Activated naive CD4-positive, alpha-beta T cell treated with anti-CD3 and anti-CD28 coated beads, Interleukin-2, amount 10 ng/mL, durations not matched to agents 7 days and 5 days (primary cell): ENCODE measurements around the gene FHIT.

Source experiments
- CTCF ChIA-PET: fragments of 350-600 bp; sonication (Branson Sonifier 250); formaldehyde crosslinking; loops from one replicate; lab custom pipeline; 2021; ENCODE audit warnings: antibody characterized with exemption; lab: Charles Lee
- DNase-seq: peaks from one replicate; pipeline ENCODE4 v3.0.0-alpha.2; 2020
- H3K27ac Mint-ChIP-seq: one replicate; pipeline ENCODE4 v1.8.0; 2021; ENCODE audit warnings: mild to moderate bottlenecking, moderate library complexity, mixed read lengths
- H3K27me3 Mint-ChIP-seq: one replicate; pipeline ENCODE4 v1.8.0; 2021; ENCODE audit warnings: mild to moderate bottlenecking, mixed read lengths
- H3K36me3 Mint-ChIP-seq: one replicate; pipeline ENCODE4 v1.8.0; 2021; ENCODE audit warnings: mixed read lengths
- H3K4me1 Mint-ChIP-seq: one replicate; pipeline ENCODE4 v1.8.0; 2021; ENCODE audit warnings: mixed read lengths
- H3K4me3 Mint-ChIP-seq: one replicate; pipeline ENCODE4 v1.8.0; 2021; ENCODE audit warnings: mild to moderate bottlenecking, moderate library complexity, mixed read lengths
- H3K9me3 Mint-ChIP-seq: one replicate; pipeline ENCODE4 v1.8.0; 2021; ENCODE audit warnings: mixed read lengths

Gene FHIT

GRCh38 chr3:60289341-60290121 lies 961.7 kb downstream of the FHIT start:
- DNase-seq = no peak
- Mint-ChIP-seq H3K27me3 (no peaks in the 10 kb centered on the region), H3K36me3 (peaks cover 3% of the 10 kb centered on the region), H3K27ac (no peak overlapping the region), H3K4me1 (peaks cover 7% of the 10 kb centered on the region), H3K9me3 (peaks cover 2% of the 10 kb centered on the region), H3K4me3 (no peak overlapping the region)
- CTCF ChIA-PET = interaction anchor here (0.8 kb wide), 1 partner anchor 17 kb away, joined by 3 read pairs; no protein-coding TSS in a partner anchor

GRCh38 chr3:60282866-60283265 lies 968.4 kb downstream of the FHIT start:
- Mint-ChIP-seq H3K4me1 (no peaks in the 10 kb centered on the region), H3K27ac (no peak overlapping the region), H3K9me3 (no peaks in the 10 kb centered on the region), H3K27me3 (no peaks in the 10 kb centered on the region), H3K4me3 (no peak overlapping the region), H3K36me3 (peaks cover 6% of the 10 kb centered on the region)
- CTCF ChIA-PET = no interaction called here
- no peak for DNase-seq

- CTCF ChIA-PET = no interaction called here
- DNase-seq = no peak
- no peaks in the 10 kb centered on the region for H3K4me1 Mint-ChIP-seq
- no peak overlapping the region for H3K27ac Mint-ChIP-seq
- no peaks in the 10 kb centered on the region for H3K27me3 Mint-ChIP-seq
- no peak overlapping the region for H3K4me3 Mint-ChIP-seq
- peaks cover 5% of the 10 kb centered on the region for H3K36me3 Mint-ChIP-seq
- no peaks in the 10 kb centered on the region for H3K9me3 Mint-ChIP-seq
Observed at GRCh38 chr3:60281970-60282369, 969.3 kb downstream of the FHIT start.

- Mint-ChIP-seq H3K4me1 (no peaks in the 10 kb centered on the region), H3K27ac (no peak overlapping the region), H3K27me3 (no peaks in the 10 kb centered on the region), H3K9me3 (peaks cover 4% of the 10 kb centered on the region), H3K36me3 (peaks cover 7% of the 10 kb centered on the region), H3K4me3 (no peak overlapping the region)
- CTCF ChIA-PET = no interaction called here
- no peak for DNase-seq
Observed at GRCh38 chr3:60277361-60277800, 973.9 kb downstream of the FHIT start.

- no peaks in the 10 kb centered on the region for H3K27me3 Mint-ChIP-seq
- peaks cover 4% of the 10 kb centered on the region for H3K9me3 Mint-ChIP-seq
- H3K4me3 Mint-ChIP-seq = no peak overlapping the region
- CTCF ChIA-PET = no interaction called here
- H3K36me3 Mint-ChIP-seq = peaks cover 7% of the 10 kb centered on the region
- DNase-seq = no peak
- H3K27ac Mint-ChIP-seq = no peak overlapping the region
- H3K4me1 Mint-ChIP-seq = no peaks in the 10 kb centered on the region
Observed at GRCh38 chr3:60276615-60277014, 974.6 kb downstream of the FHIT start.

GRCh38 chr3:60274646-60275045 lies 976.6 kb downstream of the FHIT start:
- CTCF ChIA-PET = no interaction called here
- H3K9me3 Mint-ChIP-seq = peaks cover 4% of the 10 kb centered on the region
- no peaks in the 10 kb centered on the region for H3K27me3 Mint-ChIP-seq
- H3K4me3 Mint-ChIP-seq = no peak overlapping the region
- no peak for DNase-seq
- H3K4me1 Mint-ChIP-seq = no peaks in the 10 kb centered on the region
- no peak overlapping the region for H3K27ac Mint-ChIP-seq
- H3K36me3 Mint-ChIP-seq = peaks cover 4% of the 10 kb centered on the region

- peaks cover 4% of the 10 kb centered on the region for H3K36me3 Mint-ChIP-seq
- CTCF ChIA-PET = interaction anchor here (0.6 kb wide), 1 partner anchor 134 kb away, joined by 4 read pairs; no protein-coding TSS in a partner anchor
- H3K4me1 Mint-ChIP-seq = no peaks in the 10 kb centered on the region
- H3K27me3 Mint-ChIP-seq = no peaks in the 10 kb centered on the region
- no peak for DNase-seq
- H3K9me3 Mint-ChIP-seq = peaks cover 4% of the 10 kb centered on the region
- no peak overlapping the region for H3K27ac Mint-ChIP-seq
- no peak overlapping the region for H3K4me3 Mint-ChIP-seq
Observed at GRCh38 chr3:60274098-60274497, 977.2 kb downstream of the FHIT start.

GRCh38 chr3:60269829-60270266 lies 981.4 kb downstream of the FHIT start:
- Mint-ChIP-seq H3K4me3 (no peak overlapping the region), H3K27me3 (no peaks in the 10 kb centered on the region), H3K36me3 (peaks cover 4% of the 10 kb centered on the region), H3K9me3 (peaks cover 4% of the 10 kb centered on the region), H3K27ac (no peak overlapping the region), H3K4me1 (no peaks in the 10 kb centered on the region)
- no peak for DNase-seq
- CTCF ChIA-PET = interaction anchor here (0.7 kb wide), 1 partner anchor 261 kb away, joined by 3 read pairs; no protein-coding TSS in a partner anchor

GRCh38 chr3:60269377-60269776 lies 981.9 kb downstream of the FHIT start:
- CTCF ChIA-PET = interaction anchor here (0.7 kb wide), 1 partner anchor 261 kb away, joined by 3 read pairs; no protein-coding TSS in a partner anchor
- Mint-ChIP-seq H3K36me3 (peaks cover 4% of the 10 kb centered on the region), H3K4me1 (no peaks in the 10 kb centered on the region), H3K4me3 (no peak overlapping the region), H3K27ac (no peak overlapping the region), H3K27me3 (no peaks in the 10 kb centered on the region), H3K9me3 (peaks cover 4% of the 10 kb centered on the region)
- DNase-seq = no peak

GRCh38 chr3:60268123-60268522 lies 983.1 kb downstream of the FHIT start:
- Mint-ChIP-seq H3K9me3 (no peaks in the 10 kb centered on the region), H3K4me3 (no peak overlapping the region), H3K27me3 (no peaks in the 10 kb centered on the region), H3K36me3 (peaks cover 3% of the 10 kb centered on the region), H3K4me1 (no peaks in the 10 kb centered on the region), H3K27ac (no peak overlapping the region)
- CTCF ChIA-PET = no interaction called here
- DNase-seq = no peak

GRCh38 chr3:60266444-60266843 lies 984.8 kb downstream of the FHIT start:
- Mint-ChIP-seq H3K27me3 (no peaks in the 10 kb centered on the region), H3K4me1 (peaks cover 8% of the 10 kb centered on the region), H3K36me3 (peaks cover 5% of the 10 kb centered on the region), H3K27ac (no peak overlapping the region), H3K9me3 (no peaks in the 10 kb centered on the region), H3K4me3 (no peak overlapping the region)
- no peak for DNase-seq
- CTCF ChIA-PET = no interaction called here

GRCh38 chr3:60263191-60263590 lies 988.1 kb downstream of the FHIT start:
- CTCF ChIA-PET = no interaction called here
- Mint-ChIP-seq H3K4me3 (no peak overlapping the region), H3K9me3 (no peaks in the 10 kb centered on the region), H3K4me1 (peaks cover 10% of the 10 kb centered on the region), H3K27me3 (no peaks in the 10 kb centered on the region), H3K36me3 (peaks cover 5% of the 10 kb centered on the region), H3K27ac (no peak overlapping the region)
- DNase-seq = no peak

GRCh38 chr3:60262546-60262945 lies 988.7 kb downstream of the FHIT start:
- peaks cover 5% of the 10 kb centered on the region for H3K36me3 Mint-ChIP-seq
- CTCF ChIA-PET = no interaction called here
- no peak overlapping the region for H3K4me3 Mint-ChIP-seq
- H3K27ac Mint-ChIP-seq = no peak overlapping the region
- no peaks in the 10 kb centered on the region for H3K27me3 Mint-ChIP-seq
- no peak for DNase-seq
- H3K9me3 Mint-ChIP-seq = no peaks in the 10 kb centered on the region
- peaks cover 10% of the 10 kb centered on the region for H3K4me1 Mint-ChIP-seq

- peaks cover 17% of the 10 kb centered on the region for H3K4me1 Mint-ChIP-seq
- peaks cover 3% of the 10 kb centered on the region for H3K9me3 Mint-ChIP-seq
- no peak overlapping the region for H3K27ac Mint-ChIP-seq
- H3K36me3 Mint-ChIP-seq = peaks cover 7% of the 10 kb centered on the region
- CTCF ChIA-PET = no interaction called here
- no peaks in the 10 kb centered on the region for H3K27me3 Mint-ChIP-seq
- DNase-seq = no peak
- H3K4me3 Mint-ChIP-seq = no peak overlapping the region
Observed at GRCh38 chr3:60260546-60260945, 990.7 kb downstream of the FHIT start.

- no peaks in the 10 kb centered on the region for H3K4me1 Mint-ChIP-seq
Observed at GRCh38 chr3:60250810-60251209, 1000.4 kb downstream of the FHIT start.

More at GRCh38 chr3:60250810-60251209, 1000.4 kb downstream of the FHIT start:
- CTCF ChIA-PET = no interaction called here
- H3K36me3 Mint-ChIP-seq = peaks cover 3% of the 10 kb centered on the region
- no peak for DNase-seq
- no peaks in the 10 kb centered on the region for H3K9me3 Mint-ChIP-seq
- H3K4me3 Mint-ChIP-seq = no peak overlapping the region
- no peak overlapping the region for H3K27ac Mint-ChIP-seq
- no peaks in the 10 kb centered on the region for H3K27me3 Mint-ChIP-seq
